GM18507 (cell line): ENCODE measurements around the gene MS4A7.
"Not testable (repeated sequence)": the region's sequence is repeated elsewhere in the genome, so short reads cannot be mapped to it uniquely, and the experiment has no call there.

Experiments
- DNase-seq: peaks from one replicate; pipeline ENCODE4 v3.0.0; 2011; ENCODE audit warnings: low read depth; ENCODE audit not compliant: insufficient read length; ENCODE audit errors: extremely low spot score
- FAIRE-seq: peaks from 2 replicates; lab custom pipeline; 2011; peaks lifted over from hg19 to GRCh38; lab: Jason Lieb, UNC

The MS4A7 gene

GRCh38 chr11:60378354-60378753, at the start of gene MS4A7:
TSS of gene MS4A7 (plus strand) at chr11:60378532. CDS start at chr11:60383142, 4,610 bp downstream.
- peak; percentile 55 for DNase-seq
- no peak for FAIRE-seq

GRCh38 chr11:60332846-60333245, 45.5 kb upstream of the MS4A7 start:
- DNase-seq (no peak), FAIRE-seq (no peak)

GRCh38 chr11:60334005-60334620, 44.2 kb upstream of the MS4A7 start:
- no peak for DNase-seq
- FAIRE-seq: peak; percentile 86

- DNase-seq: no peak
- FAIRE-seq: peak; percentile 48
Measured at GRCh38 chr11:60336767-60337391, 41.5 kb upstream of the MS4A7 start.

- DNase-seq (no peak), FAIRE-seq (no peak)
Measured at GRCh38 chr11:60338053-60338452, 40.3 kb upstream of the MS4A7 start.

GRCh38 chr11:60339356-60339755, 39.0 kb upstream of the MS4A7 start:
- DNase-seq (no peak), FAIRE-seq (no peak)

- DNase-seq (no peak), FAIRE-seq (peak; percentile 75)
Measured at GRCh38 chr11:60343094-60343704, 35.1 kb upstream of the MS4A7 start.

- FAIRE-seq (no peak), DNase-seq (no peak)
Measured at GRCh38 chr11:60344146-60344545, 34.2 kb upstream of the MS4A7 start.

GRCh38 chr11:60345489-60345888, 32.8 kb upstream of the MS4A7 start:
- peak; percentile 60 for FAIRE-seq
- DNase-seq: no peak

GRCh38 chr11:60347084-60347797, 31.1 kb upstream of the MS4A7 start:
- FAIRE-seq: peak; percentile 52
- no peak for DNase-seq

GRCh38 chr11:60348116-60348515, 30.2 kb upstream of the MS4A7 start:
- no peak for DNase-seq
- no peak for FAIRE-seq

- no peak for DNase-seq
- no peak for FAIRE-seq
Measured at GRCh38 chr11:60349990-60350389, 28.3 kb upstream of the MS4A7 start.

GRCh38 chr11:60357771-60358170, 20.6 kb upstream of the MS4A7 start:
- DNase-seq (no peak), FAIRE-seq (no peak)

- no peak for FAIRE-seq
- DNase-seq: no peak
Measured at GRCh38 chr11:60360621-60361020, 17.7 kb upstream of the MS4A7 start.

GRCh38 chr11:60362241-60362640, 16.1 kb upstream of the MS4A7 start:
- peak; percentile 50 for FAIRE-seq
- no peak for DNase-seq

- peak; percentile 99 for FAIRE-seq
Measured at GRCh38 chr11:60363542-60364470, 14.5 kb upstream of the MS4A7 start.

GRCh38 chr11:60366262-60366904, 11.9 kb upstream of the MS4A7 start:
- not testable (repeated sequence) for DNase-seq, FAIRE-seq

More at GRCh38 chr11:60363542-60364470, 14.5 kb upstream of the MS4A7 start:
- DNase-seq: peak; percentile 48

GRCh38 chr11:60367009-60367408, 11.3 kb upstream of the MS4A7 start:
- peak; percentile 52 for DNase-seq
- peak; percentile 95 for FAIRE-seq

- FAIRE-seq (no peak), DNase-seq (no peak)
Measured at GRCh38 chr11:60367896-60368295, 10.4 kb upstream of the MS4A7 start.
